Hepatocyte (in vitro differentiated cells): ENCODE data around the gene TNFRSF14. TPM values are rescaled to one million over a fixed set of nuclear protein-coding genes. Genes with fewer than 3 reads are reported as not detected.

Experiments
- DNase-seq: peaks from one replicate; pipeline ENCODE4 v3.0.0-alpha.2; 2016; ENCODE audit warnings: low spot score
- H2AFZ ChIP-seq: fragments of 200-600 bp; sonication (generic); 2 replicates; pipeline ENCODE4 v1.6.0; 2016; ENCODE audit warnings: antibody characterized with exemption, mild to moderate bottlenecking
- H3K27ac ChIP-seq: fragments of 200-600 bp; sonication (generic); 2 replicates; pipeline ENCODE4 v1.5.1; 2016; ENCODE audit warnings: mild to moderate bottlenecking
- H3K27me3 ChIP-seq: fragments of 200-600 bp; sonication (generic); 2 replicates; pipeline ENCODE4 v1.6.1; 2016
- H3K36me3 ChIP-seq: fragments of 200-600 bp; sonication (generic); replicated peaks from 2 replicates; pipeline ENCODE4 v1.5.1; 2016; ENCODE audit warnings: low read depth; ENCODE audit not compliant: insufficient read depth
- H3K4me1 ChIP-seq: fragments of 200-600 bp; sonication (generic); 2 replicates; pipeline ENCODE4 v1.5.1; 2016; ENCODE audit warnings: mild to moderate bottlenecking, moderate library complexity; ENCODE audit not compliant: insufficient read depth
- H3K4me2 ChIP-seq: fragments of 200-600 bp; sonication (generic); 2 replicates; pipeline ENCODE4 v1.6.0; 2016
- H3K4me3 ChIP-seq: fragments of 200-600 bp; sonication (generic); 2 replicates; pipeline ENCODE4 v1.5.1; 2016; ENCODE audit warnings: mild to moderate bottlenecking
- H3K79me2 ChIP-seq: fragments of 200-600 bp; sonication (generic); 2 replicates; pipeline ENCODE4 v1.6.0; 2017; ENCODE audit warnings: mild to moderate bottlenecking
- H3K9me2 ChIP-seq: fragments of 200-600 bp; sonication (generic); replicated peaks from 2 replicates; pipeline ENCODE4 v1.6.0; 2017; ENCODE audit warnings: mild to moderate bottlenecking; ENCODE audit not compliant: insufficient read depth
- H3K9me3 ChIP-seq: fragments of 200-600 bp; sonication (generic); 2 replicates; pipeline ENCODE4 v1.5.1; 2016; ENCODE audit warnings: low read depth, mild to moderate bottlenecking
- H4K20me1 ChIP-seq: fragments of 200-600 bp; sonication (generic); 2 replicates; pipeline ENCODE4 v1.6.0; 2016; ENCODE audit warnings: mild to moderate bottlenecking; ENCODE audit not compliant: insufficient read depth, poor library complexity, severe bottlenecking
- EZH2 ChIP-seq: fragments of 200-600 bp; sonication (generic); IDR thresholded peaks from 2 replicates; pipeline ENCODE4 v1.6.1; 2016; ENCODE audit warnings: antibody characterized with exemption, mild to moderate bottlenecking, borderline replicate concordance
- EZH2phosphoT487 ChIP-seq: fragments of 200-600 bp; sonication (generic); IDR thresholded peaks from one replicate; pipeline ENCODE4 v1.6.1; 2018; ENCODE audit warnings: antibody characterized with exemption, mild to moderate bottlenecking, low read depth, moderate library complexity; ENCODE audit not compliant: unreplicated experiment, severe bottlenecking
- WGBS: methylation state at CpG from one replicate; pipeline ENCODE4 v1.1.6; 2016; ENCODE audit warnings: low lambda C conversion rate; ENCODE audit errors: missing lambda C conversion rate; 5-methylcytosine and 5-hydroxymethylcytosine counted together
- polyA plus RNA-seq: library from polyadenylated mRNA; unstranded; fragments of >200 nt; fragmentation: Nextera tagmentation; extraction: Ambion mirVana; gene quantifications from 2 replicates; pipeline ENCODE4 v1.2.1, GENCODE V29; 2016
- total RNA-seq: library from RNA; depleted of rRNA; stranded (reverse); fragments of >200 nt; gene quantifications from 2 replicates; pipeline ENCODE4 v1.2.3, GENCODE V29; 2014
- TF ChIP-seq, protein P1 (sequence below): fragments of 200-600 bp; sonication (generic); IDR thresholded peaks from 2 replicates; pipeline ENCODE4 v1.5.1; 2016; ENCODE audit warnings: antibody characterized with exemption, mild to moderate bottlenecking; ENCODE audit not compliant: poor library complexity

TNFRSF14 gene
- total and polyA plus RNA-seq, 2 experiments from 2014 or later = 5.3 to 6.1 TPM

DNA sequence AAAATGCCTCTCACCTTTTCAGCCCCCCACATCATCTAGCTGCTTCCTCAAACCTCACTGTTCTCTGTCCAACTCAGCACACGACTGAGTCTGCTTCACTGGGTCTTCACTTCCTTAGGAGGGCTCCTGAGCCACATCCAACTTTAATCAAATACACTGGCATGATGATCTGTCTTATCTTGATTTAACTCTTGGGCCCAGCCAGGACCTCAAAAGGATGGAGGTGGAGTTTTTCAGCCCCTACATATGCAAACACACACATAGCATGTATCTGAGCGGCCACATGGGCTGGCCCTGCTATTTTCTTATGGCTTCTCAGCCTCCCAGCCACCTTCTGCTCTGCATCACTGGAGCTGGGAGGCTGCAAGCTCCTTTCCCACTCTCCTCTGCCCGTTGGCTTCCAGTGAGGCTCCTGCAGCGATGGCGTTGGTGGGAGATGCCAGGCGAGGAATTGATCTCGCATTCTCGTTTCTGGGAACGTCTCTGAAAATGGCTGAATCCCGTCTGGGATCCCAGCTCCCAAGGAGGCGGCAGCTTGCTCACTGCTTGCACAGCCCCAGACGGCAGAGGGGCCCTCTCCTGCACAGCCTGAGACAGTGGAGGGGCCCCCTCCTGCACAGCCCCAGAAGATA is 28.6 kb downstream of the TNFRSF14 start:
- Histone ChIP-seq H3K4me1 (peaks cover 26% of the 10 kb centered on the region), H3K4me2 (peak overlapping the region; percentile 91), H2AFZ (no peak overlapping the region), H3K9me3 (no peaks in the 10 kb centered on the region), H3K4me3 (peak overlapping the region; percentile 53), H3K9me2 (no peaks in the 10 kb centered on the region), H4K20me1 (no peaks in the 10 kb centered on the region), H3K36me3 (no peaks in the 10 kb centered on the region), H3K27me3 (no peaks in the 10 kb centered on the region), H3K27ac (peak overlapping the region; percentile 97), H3K79me2 (peaks cover 10% of the 10 kb centered on the region)
- TF ChIP-seq, protein P1, sequence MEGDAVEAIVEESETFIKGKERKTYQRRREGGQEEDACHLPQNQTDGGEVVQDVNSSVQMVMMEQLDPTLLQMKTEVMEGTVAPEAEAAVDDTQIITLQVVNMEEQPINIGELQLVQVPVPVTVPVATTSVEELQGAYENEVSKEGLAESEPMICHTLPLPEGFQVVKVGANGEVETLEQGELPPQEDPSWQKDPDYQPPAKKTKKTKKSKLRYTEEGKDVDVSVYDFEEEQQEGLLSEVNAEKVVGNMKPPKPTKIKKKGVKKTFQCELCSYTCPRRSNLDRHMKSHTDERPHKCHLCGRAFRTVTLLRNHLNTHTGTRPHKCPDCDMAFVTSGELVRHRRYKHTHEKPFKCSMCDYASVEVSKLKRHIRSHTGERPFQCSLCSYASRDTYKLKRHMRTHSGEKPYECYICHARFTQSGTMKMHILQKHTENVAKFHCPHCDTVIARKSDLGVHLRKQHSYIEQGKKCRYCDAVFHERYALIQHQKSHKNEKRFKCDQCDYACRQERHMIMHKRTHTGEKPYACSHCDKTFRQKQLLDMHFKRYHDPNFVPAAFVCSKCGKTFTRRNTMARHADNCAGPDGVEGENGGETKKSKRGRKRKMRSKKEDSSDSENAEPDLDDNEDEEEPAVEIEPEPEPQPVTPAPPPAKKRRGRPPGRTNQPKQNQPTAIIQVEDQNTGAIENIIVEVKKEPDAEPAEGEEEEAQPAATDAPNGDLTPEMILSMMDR = no peak
- no peak for TF ChIP-seq EZH2
- no peak for TF ChIP-seq EZH2phosphoT487
- WGBS = 70% methylated on average over 12 of the region's 12 CpGs
- no peak for DNase-seq

DNA sequence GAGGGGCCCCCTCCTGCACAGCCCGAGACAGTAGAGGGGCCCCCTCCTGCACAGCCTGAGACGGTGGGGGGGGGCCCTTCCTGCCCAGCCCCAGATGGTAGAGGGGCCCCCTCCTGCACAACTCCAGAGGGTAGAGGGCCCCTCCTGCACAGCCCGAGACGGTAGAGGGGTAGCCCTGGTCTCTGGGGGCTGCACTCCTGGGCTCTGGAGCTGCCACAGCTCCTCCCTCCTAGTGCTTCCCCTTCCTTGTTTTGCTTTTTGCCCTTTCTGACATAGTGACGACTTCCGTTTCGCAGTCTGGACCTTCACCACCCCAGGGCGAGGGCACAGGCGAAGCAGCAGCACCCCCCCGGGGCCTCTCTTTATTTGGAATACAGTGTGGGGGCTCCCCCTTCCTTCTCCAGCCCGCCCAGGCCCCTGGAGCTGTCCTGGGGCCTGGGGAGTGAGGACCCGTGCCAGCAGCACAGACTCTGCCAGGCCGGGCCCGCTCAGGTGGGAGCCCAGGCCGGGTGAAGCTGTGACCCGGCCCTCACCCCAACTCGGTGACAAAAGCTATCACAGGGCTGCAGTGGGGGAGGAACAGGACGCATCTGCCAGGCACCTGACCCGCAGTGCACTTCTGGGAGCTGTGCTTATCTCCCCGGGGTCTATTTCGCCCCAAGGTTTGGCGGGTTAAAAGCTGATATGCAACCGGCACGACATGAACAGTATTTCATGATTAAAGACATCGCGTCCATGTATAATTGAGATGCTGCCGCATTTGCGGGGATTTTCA is 29.3 kb downstream of the TNFRSF14 start:
- WGBS = 1% methylated on average over 18 of the region's 28 CpGs
- no peaks in the 10 kb centered on the region for H3K9me3 ChIP-seq
- peak overlapping the region; percentile 91 for H3K4me2 ChIP-seq
- peak overlapping the region; percentile 97 for H3K27ac ChIP-seq
- DNase-seq = peak; percentile 81
- peaks cover 10% of the 10 kb centered on the region for H3K79me2 ChIP-seq
- no peak for TF ChIP-seq EZH2
- TF ChIP-seq, protein P1 = no peak
- TF ChIP-seq EZH2phosphoT487 = no peak
- H3K4me1 ChIP-seq = peaks cover 26% of the 10 kb centered on the region
- H2AFZ ChIP-seq = peak overlapping the region; percentile 29
- H4K20me1 ChIP-seq = no peaks in the 10 kb centered on the region
- H3K36me3 ChIP-seq = no peaks in the 10 kb centered on the region
- no peaks in the 10 kb centered on the region for H3K9me2 ChIP-seq
- peak overlapping the region; percentile 53 for H3K4me3 ChIP-seq
- no peaks in the 10 kb centered on the region for H3K27me3 ChIP-seq

DNA sequence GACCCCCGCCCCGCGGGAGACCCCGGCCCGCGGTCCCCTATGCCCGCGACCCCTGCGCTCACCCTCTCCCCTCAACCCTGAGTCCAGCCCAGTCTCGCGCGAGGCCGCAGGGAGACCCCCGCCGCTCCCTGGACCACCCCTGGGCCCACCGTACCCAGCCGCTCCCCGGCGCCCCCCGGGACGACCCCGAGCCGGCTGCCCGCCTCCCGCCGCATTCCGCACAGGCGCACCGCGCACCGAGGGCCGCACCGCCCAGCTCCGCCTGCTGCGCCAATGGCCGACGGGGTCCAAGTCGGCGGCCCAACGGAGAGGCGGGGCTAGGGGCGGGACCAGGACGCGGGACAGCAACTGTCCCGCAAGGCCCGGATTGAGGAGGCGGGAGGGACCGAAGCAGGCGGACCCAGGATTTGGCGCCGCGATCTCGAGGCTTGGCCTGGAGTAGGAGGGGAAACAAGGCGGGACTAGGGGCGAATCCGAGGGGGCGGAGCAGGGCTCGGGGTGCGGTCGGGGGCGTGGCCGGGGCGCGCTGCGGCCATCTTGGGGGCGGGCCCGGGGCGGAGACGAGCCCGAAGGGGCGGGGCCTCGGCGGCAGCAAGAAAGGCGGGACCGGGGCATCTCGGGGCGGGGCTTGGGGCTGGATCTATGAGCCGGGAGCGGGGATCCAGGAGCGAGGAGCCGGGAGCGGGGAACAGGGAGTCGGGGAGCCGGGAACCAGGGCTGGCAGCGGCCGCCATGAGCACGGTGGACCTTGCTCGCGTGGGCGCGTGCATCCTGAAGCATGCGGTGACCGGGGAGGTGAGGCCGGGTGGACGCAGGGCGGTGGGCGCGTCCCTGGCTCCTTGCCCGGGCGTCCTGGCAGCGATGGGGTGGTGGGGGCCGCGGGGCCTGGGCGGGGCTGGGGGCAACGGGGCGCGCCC is 30.2 kb downstream of the TNFRSF14 start, which contains the start of gene PRXL2B:
Gene PRXL2B (plus strand): TSS at position 624 of the 917 bp plus-strand sequence. CDS start 109 bp downstream, at position 733.
- DNase-seq = peak; percentile 100

More for the DNA sequence above, 30.2 kb downstream of the TNFRSF14 start, which contains the start of gene PRXL2B:
- no peaks in the 10 kb centered on the region for H3K36me3 ChIP-seq
- H3K9me3 ChIP-seq = no peaks in the 10 kb centered on the region
- peak within 1 kb of the TSS; percentile 98 for H3K4me2 ChIP-seq
- H3K4me3 ChIP-seq = peak within 1 kb of the TSS; percentile 53
- no peaks in the 10 kb centered on the region for H3K9me2 ChIP-seq
- TF ChIP-seq, protein P1 = no peak
- TF ChIP-seq EZH2phosphoT487 (no peak), EZH2 (no peak)
- peak within 1 kb of the TSS; percentile 29 for H2AFZ ChIP-seq
- WGBS = 0% methylated on average over 20 of the region's 107 CpGs
- H3K4me1 ChIP-seq = peaks cover 26% of the 10 kb centered on the region
- no peaks in the 10 kb centered on the region for H4K20me1 ChIP-seq
- peaks cover 10% of the 10 kb centered on the region for H3K79me2 ChIP-seq
- H3K27me3 ChIP-seq = no peaks in the 10 kb centered on the region
- peak within 1 kb of the TSS; percentile 97 for H3K27ac ChIP-seq
